H1 (cell line): ENCODE data around the gene CCNL2. TPM values are rescaled to one million over a fixed set of nuclear protein-coding genes. Genes with fewer than 3 reads are reported as not detected.

Experiments
- CTCF ChIA-PET: fragments of 300-600 bp; sonication (Branson Sonifier 250); formaldehyde crosslinking; loops from one replicate; lab custom pipeline; 2021; ENCODE audit not compliant: partially characterized antibody; lab: Charles Lee
- POLR2A ChIA-PET: fragments of 300-600 bp; sonication (Branson Sonifier 250); formaldehyde crosslinking; loops from one replicate; lab custom pipeline; 2021; ENCODE audit warnings: inconsistent platforms; ENCODE audit not compliant: partially characterized antibody; lab: Charles Lee
- DNase-seq, 2 experiments: peaks; one replicate each; pipeline versions ENCODE4 v3.0.0 to v3.0.0-alpha.2; 2010 to 2022; ENCODE audit warnings: low spot score in 2 of 2, low read depth in 1 of 2, mixed read lengths in 1 of 2
- FAIRE-seq: peaks from 2 replicates; lab custom pipeline; 2011; peaks lifted over from hg19 to GRCh38; lab: Jason Lieb, UNC
- H2AFZ ChIP-seq: 2 replicates; pipeline ENCODE4 v1.8.1; 2012; ENCODE audit warnings: low read length, inconsistent platforms
- H2AK5ac ChIP-seq: 2 replicates; pipeline ENCODE4 v1.6.1; 2013; ENCODE audit warnings: low read depth, low read length
- H2BK120ac ChIP-seq: replicated peaks from 2 replicates; pipeline ENCODE3; 2013; ENCODE audit warnings: low read depth, low read length, inconsistent platforms
- H2BK12ac ChIP-seq: 2 replicates; pipeline ENCODE4 v1.6.1; 2013; ENCODE audit warnings: low read depth, low read length
- H2BK15ac ChIP-seq: 2 replicates; pipeline ENCODE4 v1.6.1; 2013; ENCODE audit warnings: low read length
- H2BK20ac ChIP-seq: 2 replicates; pipeline ENCODE4 v1.6.1; 2013; ENCODE audit warnings: low read length
- H2BK5ac ChIP-seq: 2 replicates; pipeline ENCODE4 v1.6.1; 2013; ENCODE audit warnings: low read depth, low read length
- H3K14ac ChIP-seq: 2 replicates; pipeline ENCODE4 v1.6.1; 2013; ENCODE audit warnings: inconsistent platforms; ENCODE audit not compliant: insufficient read length
- H3K18ac ChIP-seq: 2 replicates; pipeline ENCODE4 v1.6.1; 2013; ENCODE audit warnings: low read length; ENCODE audit errors: extremely low read depth
- H3K23ac ChIP-seq: 2 replicates; pipeline ENCODE4 v1.6.1; 2013; ENCODE audit warnings: inconsistent platforms; ENCODE audit not compliant: insufficient read length
- H3K23me2 ChIP-seq: 2 replicates; pipeline ENCODE4 v1.6.1; 2013; ENCODE audit warnings: low read depth, low read length
- H3K27ac ChIP-seq: 2 replicates; pipeline ENCODE4 v1.6.1; 2011; ENCODE audit warnings: low read depth, low read length, inconsistent platforms
- H3K27me3 ChIP-seq, 4 experiments: replicated peaks in 1 of 4; 1 replicate in 1 of 4; 2 replicates in 3 of 4; pipeline versions ENCODE4 v1.6.1 to v1.8.1; 2011 to 2013; ENCODE audit warnings: low read length in 3 of 4, mild to moderate bottlenecking in 3 of 4, inconsistent platforms in 2 of 4, mixed read lengths in 2 of 4, moderate library complexity in 1 of 4; ENCODE audit not compliant: control insufficient read depth in 3 of 4, insufficient read depth in 3 of 4; ENCODE audit errors: extremely low read depth in 1 of 4
- H3K36me3 ChIP-seq, 4 experiments: 2 replicates each; pipeline versions ENCODE4 v1.6.1 to v1.8.1; 2011 to 2013; ENCODE audit warnings: mild to moderate bottlenecking in 4 of 4, low read length in 3 of 4, moderate library complexity in 2 of 4, control low read depth in 1 of 4, inconsistent platforms in 1 of 4; ENCODE audit not compliant: insufficient read depth in 4 of 4, control insufficient read depth in 2 of 4
- H3K4ac ChIP-seq: replicated peaks from 2 replicates; pipeline ENCODE3; 2013; ENCODE audit warnings: low read length, low read depth, mixed read lengths, inconsistent platforms; ENCODE audit not compliant: insufficient read length
- H3K4me1 ChIP-seq, 4 experiments: replicated peaks in 1 of 4; 1 replicate in 1 of 4; 2 replicates in 3 of 4; pipeline versions ENCODE4 v1.6.1 to v1.8.1; 2011 to 2013; ENCODE audit warnings: low read length in 3 of 4, inconsistent platforms in 2 of 4, mixed read lengths in 1 of 4; ENCODE audit not compliant: insufficient read depth in 4 of 4, control insufficient read depth in 3 of 4
- H3K4me2 ChIP-seq, 2 experiments: 2 replicates each; pipeline versions ENCODE4 v1.6.1 to v1.8.1; 2011 to 2013; ENCODE audit warnings: low read depth in 2 of 2, low read length in 2 of 2, control low read depth in 1 of 2, inconsistent platforms in 1 of 2, mild to moderate bottlenecking in 1 of 2; ENCODE audit not compliant: insufficient read depth in 1 of 2
- H3K4me3 ChIP-seq, 4 experiments: fragments of 200-600, 300-600 bp in 1 of 4; sonication (generic), shearing (Covaris generic), sonication (Bioruptor Twin) in 1 of 4; 2 replicates each; pipeline versions ENCODE4 v1.5.1 to v1.8.1; 2011 to 2016; ENCODE audit warnings: low read length in 4 of 4, low read depth in 3 of 4, control low read depth in 2 of 4, inconsistent platforms in 2 of 4, mild to moderate bottlenecking in 2 of 4, mixed read lengths in 1 of 4, moderate library complexity in 1 of 4; ENCODE audit not compliant: insufficient read depth in 2 of 4; ENCODE audit errors: extremely low read depth in 1 of 4
- H3K56ac ChIP-seq: replicated peaks from 2 replicates; pipeline ENCODE3; 2013; ENCODE audit warnings: low read depth, mild to moderate bottlenecking, mixed read lengths, low read length, inconsistent platforms; ENCODE audit not compliant: insufficient read length
- H3K79me1 ChIP-seq: 2 replicates; pipeline ENCODE4 v1.6.1; 2013; ENCODE audit warnings: low read depth, low read length, control low read depth
- H3K79me2 ChIP-seq, 2 experiments: 2 replicates each; pipeline versions ENCODE4 v1.6.1 to v1.8.1; 2012 to 2013; ENCODE audit warnings: low read length in 2 of 2, mild to moderate bottlenecking in 2 of 2, inconsistent platforms in 1 of 2; ENCODE audit not compliant: insufficient read depth in 2 of 2, control insufficient read depth in 1 of 2
- H3K9ac ChIP-seq, 4 experiments: replicated peaks in 1 of 4; 1 replicate in 1 of 4; 2 replicates in 3 of 4; pipeline versions ENCODE4 v1.6.1 to v1.8.1; 2011 to 2013; ENCODE audit warnings: low read depth in 3 of 4, low read length in 3 of 4, control low read depth in 2 of 4, mild to moderate bottlenecking in 2 of 4, moderate library complexity in 2 of 4, inconsistent platforms in 1 of 4; ENCODE audit errors: extremely low read depth in 1 of 4
- H3K9me3 ChIP-seq, 2 experiments: 2 replicates each; pipeline versions ENCODE4 v1.6.1 to v1.8.1; 2012 to 2013; ENCODE audit warnings: mild to moderate bottlenecking in 2 of 2, moderate library complexity in 2 of 2, control low read depth in 1 of 2, inconsistent platforms in 1 of 2, low read depth in 1 of 2, low read length in 1 of 2, mixed read lengths in 1 of 2; ENCODE audit not compliant: insufficient read depth in 2 of 2
- H4K20me1 ChIP-seq, 2 experiments: replicated peaks in 1 of 2; 2 replicates each; pipeline versions ENCODE3 to v1.8.1; 2011 to 2013; ENCODE audit warnings: inconsistent platforms in 2 of 2, low read length in 2 of 2, mild to moderate bottlenecking in 1 of 2; ENCODE audit not compliant: insufficient read depth in 2 of 2, control insufficient read depth in 1 of 2
- H4K5ac ChIP-seq: 2 replicates; pipeline ENCODE4 v1.6.1; 2013; ENCODE audit warnings: low read length, low read depth, mixed read lengths, inconsistent platforms; ENCODE audit not compliant: insufficient read length
- H4K8ac ChIP-seq: 2 replicates; pipeline ENCODE4 v1.8.0; 2013; ENCODE audit warnings: mild to moderate bottlenecking, moderate library complexity, low read length, inconsistent platforms; ENCODE audit not compliant: insufficient read depth; ENCODE audit errors: extremely low read depth
- H4K91ac ChIP-seq: replicated peaks from 2 replicates; pipeline ENCODE3; 2013; ENCODE audit warnings: low read length, mixed read lengths, inconsistent platforms; ENCODE audit not compliant: insufficient read length
- CHD1 ChIP-seq: IDR thresholded peaks from 2 replicates; pipeline ENCODE4 v1.6.1; 2012; ENCODE audit warnings: low read depth, low read length, improper control_type of control experiment
- CTBP2 ChIP-seq: IDR thresholded peaks from 2 replicates; pipeline ENCODE4 v1.7.0; 2011; ENCODE audit warnings: borderline replicate concordance, mild to moderate bottlenecking, moderate library complexity, mixed read lengths, low read length; ENCODE audit not compliant: insufficient read depth, insufficient read length
- EP300 ChIP-seq, 2 experiments: IDR thresholded peaks; 1 replicate in 1 of 2; 2 replicates in 1 of 2; pipeline ENCODE4 v1.6.1; 2011 to 2012; ENCODE audit warnings: low read depth in 2 of 2, low read length in 2 of 2, mild to moderate bottlenecking in 2 of 2, borderline replicate concordance in 1 of 2, inconsistent platforms in 1 of 2, moderate library complexity in 1 of 2
- NANOG ChIP-seq: IDR thresholded peaks from 2 replicates; pipeline ENCODE4 v1.6.1; 2011; ENCODE audit warnings: low read length, low read depth, mild to moderate bottlenecking, inconsistent platforms; ENCODE audit not compliant: insufficient read depth, poor library complexity, severe bottlenecking
- POLR2A ChIP-seq, 2 experiments: IDR thresholded peaks; 1 replicate in 1 of 2; 2 replicates in 1 of 2; pipeline ENCODE4 v1.6.1; 2011; ENCODE audit warnings: low read depth in 2 of 2, low read length in 2 of 2, mild to moderate bottlenecking in 2 of 2; ENCODE audit errors: control extremely low read depth in 1 of 2
- SRF ChIP-seq: IDR thresholded peaks from 2 replicates; pipeline ENCODE4 v1.6.1; 2011; ENCODE audit warnings: mild to moderate bottlenecking, low read depth, low read length, moderate library complexity
- WGBS, 2 experiments: shearing (Covaris generic) in 1 of 2; methylation state at CpG; one replicate each; pipeline versions ENCODE4 v1.1.6 to v1.1.7; 2013 to 2015; ENCODE audit warnings: low lambda C conversion rate in 2 of 2, mixed read lengths in 2 of 2, inconsistent platforms in 1 of 2, low coverage in 1 of 2, missing lambda C conversion rate in 1 of 2; ENCODE audit not compliant: insufficient replicate concordance in 2 of 2, insufficient coverage in 1 of 2, insufficient read length in 1 of 2; ENCODE audit errors: extremely low coverage in 1 of 2, missing lambda C conversion rate in 1 of 2; 5-methylcytosine and 5-hydroxymethylcytosine counted together
- polyA plus RNA-seq, 7 experiments: library from polyadenylated mRNA; depleted of rRNA in 3 of 7; stranded (reverse) in 5 of 7; unstranded in 2 of 7; fragments of >200 nt in 5 of 7; fragments of 200-250 nt in 2 of 7; gene quantifications; 1 replicate in 5 of 7; 2 replicates in 1 of 7; 4 replicates in 1 of 7; pipeline versions ENCODE4 v1.2.1 to v1.2.3, GENCODE V29; 2011 to 2013; ENCODE audit warnings: missing spikeins in 2 of 7, mixed read lengths in 2 of 7
- total RNA-seq: library from RNA; stranded (reverse); fragmentation: NEBNext Ultra II Directional; extraction: Animal tissue kit (Norgen Biotek cat#: 25700); gene quantifications from 2 replicates; pipeline ENCODE4 v1.2.1, GENCODE V29; 2021
- TF ChIP-seq, protein P1 (sequence below): IDR thresholded peaks from 2 replicates; pipeline ENCODE4 v1.6.1; 2011; ENCODE audit warnings: low read depth, mild to moderate bottlenecking, low read length; ENCODE audit not compliant: insufficient read depth
- TF ChIP-seq, protein P2 (sequence below): IDR thresholded peaks from 2 replicates; pipeline ENCODE4 v1.6.1; 2012; ENCODE audit warnings: inconsistent platforms
- TF ChIP-seq, protein P3 (sequence below): IDR thresholded peaks from 2 replicates; pipeline ENCODE4 v1.6.1; 2012; ENCODE audit warnings: inconsistent platforms

Gene CCNL2
- total and polyA plus RNA-seq, 2 of the 8 experiments (the other 6 are each of a cell fraction or from before 2014, with no cell fraction given) = 79.8 to 120 TPM

DNA sequence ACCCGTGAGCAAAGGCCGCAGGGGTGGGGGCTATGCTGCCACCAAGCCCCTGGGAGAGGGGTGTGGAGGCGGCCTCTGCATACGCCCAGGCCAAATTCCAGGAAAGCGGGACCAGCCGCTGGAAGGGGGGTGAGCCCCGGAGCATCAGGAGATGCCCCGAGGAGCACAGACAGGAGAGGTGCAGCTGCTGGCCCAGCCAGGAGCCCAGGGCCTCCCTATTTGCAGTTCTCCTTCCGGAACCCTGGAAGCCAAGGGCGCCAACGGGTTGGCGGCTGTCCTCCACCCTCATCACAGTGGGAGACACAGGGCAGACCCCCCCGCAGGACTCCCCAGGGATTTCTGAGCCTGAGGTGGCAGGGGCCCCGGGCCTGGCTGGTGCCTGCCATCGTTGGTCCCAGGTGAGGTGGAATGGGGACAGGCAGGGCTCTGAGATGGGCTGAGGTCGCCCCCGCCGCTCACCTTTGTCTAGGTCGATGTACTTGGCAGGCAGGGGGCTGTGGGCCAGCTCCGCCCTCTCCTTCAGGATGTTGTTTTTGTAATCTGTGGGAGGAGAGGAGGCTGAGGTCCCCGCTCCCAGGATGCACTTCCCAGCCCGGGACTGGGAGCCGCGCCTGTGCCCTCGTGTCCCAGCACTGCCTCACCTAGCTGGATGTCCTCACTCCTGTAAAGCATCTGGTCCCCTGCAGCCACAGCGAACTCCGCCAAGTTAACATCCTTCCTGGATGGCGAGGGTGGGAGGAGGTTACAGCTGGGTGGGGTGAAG, 45.6 kb downstream of the CCNL2 start:
- H4K91ac ChIP-seq = peak overlapping the region; percentile 94
- H3K9ac ChIP-seq = no peak overlapping the region
- WGBS, 2 experiments = 0% methylated on average over 19 of the region's 28 CpGs; no CpG with 5 or more reads in 1 of the 2 experiments
- no peak overlapping the region for H2BK5ac ChIP-seq
- H3K23ac ChIP-seq = no peak overlapping the region
- H3K18ac ChIP-seq = peak overlapping the region; percentile 52
- H3K4ac ChIP-seq = peak overlapping the region; percentile 91
- no peak overlapping the region for H2AFZ ChIP-seq
- H4K8ac ChIP-seq = peak overlapping the region; percentile 72
- peak overlapping the region; percentile 53; the same call in 1 of the 2 replicates for H2BK12ac ChIP-seq
- H3K79me1 ChIP-seq = no peaks in the 10 kb centered on the region
- peak overlapping the region; percentile 69 to 95 for H3K4me2 ChIP-seq
- H3K36me3 ChIP-seq = no peaks in the 10 kb centered on the region
- no peak overlapping the region for H2BK15ac ChIP-seq
- no peak overlapping the region for H2BK120ac ChIP-seq
- no peak overlapping the region for H3K27ac ChIP-seq
- H3K9me3 ChIP-seq = no peaks in the 10 kb centered on the region
- H3K27me3 ChIP-seq = peaks cover 9 to 17% (median 14%) of the 10 kb centered on the region in 4 experiments
- no peak overlapping the region for H3K56ac ChIP-seq
- POLR2A ChIA-PET = interaction anchor here (0.7 to 5.1 kb wide), 13 partner anchors 8 to 84 kb away, joined by 3 to 80 read pairs (median 3); partner anchors contain the start of gene AURKAIP1
- peaks cover 2 to 44% (median 33%) of the 10 kb centered on the region in 4 experiments for H3K4me1 ChIP-seq
- no peaks in the 10 kb centered on the region for H3K79me2 ChIP-seq
- H2BK20ac ChIP-seq = no peak overlapping the region
- H4K5ac ChIP-seq = no peak overlapping the region
- FAIRE-seq = no peak
- peak in 1 of 2 experiments; percentile 78 for DNase-seq
- H3K14ac ChIP-seq = no peak overlapping the region
- H3K23me2 ChIP-seq = peaks cover 20% of the 10 kb centered on the region; the same call in 1 of the 2 replicates
- CTCF ChIA-PET = interaction anchor here (0.5 to 3.4 kb wide), 4 partner anchors 17 to 483 kb away, joined by 3 to 40 read pairs (median 4); partner anchors contain the start of gene AURKAIP1
- peaks cover 0 to 6% of the 10 kb centered on the region in 2 experiments for H4K20me1 ChIP-seq
- H3K4me3 ChIP-seq = peak overlapping the region; percentile 20 to 61 (median 26); a peak in 7 of 8 replicates
- no peak overlapping the region for H2AK5ac ChIP-seq
- TF ChIP-seq CTBP2 (no peak), EP300 (IDR thresholded peaks at IDR 0.05; ENCODE audit: borderline replicate concordance in 1 of 2, low read depth in 2 of 2, low read length in 2 of 2) (no peak), SRF (no peak), NANOG (peak; percentile 32), CHD1 (no peak), POLR2A (IDR thresholded peaks at IDR 0.05; ENCODE audit: control extremely low read depth in 1 of 2, low read depth in 2 of 2, low read length in 2 of 2) (no peak; a peak in 1 of 3 replicates)
- TF ChIP-seq, protein P1, sequence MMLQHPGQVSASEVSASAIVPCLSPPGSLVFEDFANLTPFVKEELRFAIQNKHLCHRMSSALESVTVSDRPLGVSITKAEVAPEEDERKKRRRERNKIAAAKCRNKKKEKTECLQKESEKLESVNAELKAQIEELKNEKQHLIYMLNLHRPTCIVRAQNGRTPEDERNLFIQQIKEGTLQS = no peak
- TF ChIP-seq, protein P2, sequence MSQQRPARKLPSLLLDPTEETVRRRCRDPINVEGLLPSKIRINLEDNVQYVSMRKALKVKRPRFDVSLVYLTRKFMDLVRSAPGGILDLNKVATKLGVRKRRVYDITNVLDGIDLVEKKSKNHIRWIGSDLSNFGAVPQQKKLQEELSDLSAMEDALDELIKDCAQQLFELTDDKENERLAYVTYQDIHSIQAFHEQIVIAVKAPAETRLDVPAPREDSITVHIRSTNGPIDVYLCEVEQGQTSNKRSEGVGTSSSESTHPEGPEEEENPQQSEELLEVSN = peak; percentile 54; the same call in 1 of the 2 replicates
- TF ChIP-seq, protein P3, sequence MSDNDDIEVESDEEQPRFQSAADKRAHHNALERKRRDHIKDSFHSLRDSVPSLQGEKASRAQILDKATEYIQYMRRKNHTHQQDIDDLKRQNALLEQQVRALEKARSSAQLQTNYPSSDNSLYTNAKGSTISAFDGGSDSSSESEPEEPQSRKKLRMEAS = peak; percentile 74
